Astrocyte (in vitro differentiated cells and primary cell): ENCODE results near the gene GRM5. TPM values are rescaled to one million over a fixed set of nuclear protein-coding genes. Genes with fewer than 3 reads are reported as not detected.

ENCODE experiments used
- DNase-seq: peaks from one replicate; pipeline ENCODE4 v3.0.0-alpha.2; 2010; ENCODE audit warnings: low read depth
- FAIRE-seq: peaks from 2 replicates; lab custom pipeline; 2011; peaks lifted over from hg19 to GRCh38; lab: Jason Lieb, UNC
- H2AFZ ChIP-seq: 2 replicates; pipeline ENCODE4 v1.6.0; 2012; ENCODE audit warnings: low read depth, low read length, inconsistent platforms
- H3K27ac ChIP-seq: 2 replicates; pipeline ENCODE4 v1.5.1; 2011; ENCODE audit warnings: low read depth, low read length, inconsistent platforms
- H3K27me3 ChIP-seq: 2 replicates; pipeline ENCODE4 v1.6.0; 2011; ENCODE audit warnings: low read length, inconsistent platforms; ENCODE audit not compliant: insufficient read depth
- H3K36me3 ChIP-seq: 2 replicates; pipeline ENCODE4 v1.5.1; 2011; ENCODE audit warnings: low read length, inconsistent platforms; ENCODE audit not compliant: insufficient read depth
- H3K4me1 ChIP-seq: 2 replicates; pipeline ENCODE4 v1.5.1; 2011; ENCODE audit warnings: low read length, inconsistent platforms; ENCODE audit not compliant: insufficient read depth
- H3K4me2 ChIP-seq: 2 replicates; pipeline ENCODE4 v1.6.0; 2012; ENCODE audit warnings: low read length, inconsistent platforms
- H3K4me3 ChIP-seq: 2 replicates; pipeline ENCODE4 v1.5.1; 2011; ENCODE audit warnings: low read depth, mild to moderate bottlenecking, low read length, inconsistent platforms; ENCODE audit not compliant: insufficient read depth
- H3K79me2 ChIP-seq: 2 replicates; pipeline ENCODE4 v1.6.0; 2012; ENCODE audit warnings: mild to moderate bottlenecking, low read length, inconsistent platforms; ENCODE audit not compliant: insufficient read depth
- H3K9ac ChIP-seq: 2 replicates; pipeline ENCODE4 v1.6.0; 2012; ENCODE audit warnings: mild to moderate bottlenecking, low read length, inconsistent platforms
- H3K9me3 ChIP-seq: 2 replicates; pipeline ENCODE4 v1.5.1; 2012; ENCODE audit warnings: low read depth, mild to moderate bottlenecking, low read length, inconsistent platforms; ENCODE audit not compliant: insufficient read depth
- H4K20me1 ChIP-seq: 2 replicates; pipeline ENCODE4 v1.6.0; 2012; ENCODE audit warnings: low read length, inconsistent platforms; ENCODE audit not compliant: insufficient read depth
- H3K27ac Mint-ChIP-seq: one replicate; pipeline ENCODE4 v1.8.0; 2021; ENCODE audit warnings: mild to moderate bottlenecking, mixed read lengths; ENCODE audit not compliant: unreplicated experiment
- H3K27me3 Mint-ChIP-seq: one replicate; pipeline ENCODE4 v1.8.0; 2021; ENCODE audit warnings: low read depth, mixed read lengths; ENCODE audit not compliant: unreplicated experiment
- H3K36me3 Mint-ChIP-seq: one replicate; pipeline ENCODE4 v1.8.0; 2021; ENCODE audit warnings: low read depth, mixed read lengths; ENCODE audit not compliant: unreplicated experiment
- H3K4me1 Mint-ChIP-seq: one replicate; pipeline ENCODE4 v1.8.0; 2021; ENCODE audit warnings: low read depth, mixed read lengths; ENCODE audit not compliant: unreplicated experiment
- H3K4me3 Mint-ChIP-seq: one replicate; pipeline ENCODE4 v1.8.0; 2021; ENCODE audit warnings: mild to moderate bottlenecking, moderate library complexity, mixed read lengths; ENCODE audit not compliant: unreplicated experiment
- H3K9me3 Mint-ChIP-seq: one replicate; pipeline ENCODE4 v1.8.0; 2021; ENCODE audit warnings: mild to moderate bottlenecking, mixed read lengths; ENCODE audit not compliant: unreplicated experiment
- EZH2 ChIP-seq: IDR thresholded peaks from 2 replicates; pipeline ENCODE4 v1.6.1; 2012; ENCODE audit warnings: mild to moderate bottlenecking, low read length, inconsistent platforms; ENCODE audit not compliant: insufficient read depth
- total RNA-seq: library from RNA; stranded (reverse); gene quantifications from 2 replicates; pipeline ENCODE4 v1.2.1, GENCODE V29; 2021
- TF ChIP-seq, protein P1 (sequence below): IDR thresholded peaks from 2 replicates; pipeline ENCODE4 v1.5.1; 2011; ENCODE audit warnings: low read depth, mild to moderate bottlenecking, inconsistent platforms, low read length, moderate library complexity; ENCODE audit not compliant: insufficient read depth

The GRM5 gene
- total RNA-seq, 1 donor from 2014 or later, result 0.30 TPM

DNA sequence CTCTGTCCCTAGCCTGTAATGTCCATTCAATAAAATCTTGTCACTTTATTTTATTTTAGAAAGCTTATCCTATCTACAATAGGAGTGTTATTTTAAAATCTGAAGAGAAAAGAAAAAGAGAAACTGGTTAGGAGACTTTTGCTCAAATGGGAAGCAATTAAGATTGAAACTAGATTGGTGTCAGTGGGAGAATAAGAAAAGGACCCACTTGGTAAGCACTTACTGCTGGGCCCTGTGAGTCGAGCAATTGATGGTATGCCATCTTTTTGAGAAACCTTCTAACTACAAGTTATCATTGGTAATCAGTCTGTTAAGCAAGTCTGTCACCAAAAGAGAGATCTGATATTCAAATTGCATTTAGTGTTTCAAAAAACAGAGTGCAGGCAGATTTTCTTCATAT is 258.4 kb downstream of the GRM5 start:
- Histone ChIP-seq H3K79me2 (no peaks in the 10 kb centered on the region), H3K4me3 (no peak overlapping the region), H3K9me3 (no peaks in the 10 kb centered on the region), H3K27me3 (no peaks in the 10 kb centered on the region), H3K9ac (no peak overlapping the region), H3K27ac (no peak overlapping the region), H3K4me2 (no peak overlapping the region), H3K36me3 (no peaks in the 10 kb centered on the region), H3K4me1 (no peaks in the 10 kb centered on the region), H4K20me1 (no peaks in the 10 kb centered on the region), H2AFZ (no peak overlapping the region)
- TF ChIP-seq, protein P1, sequence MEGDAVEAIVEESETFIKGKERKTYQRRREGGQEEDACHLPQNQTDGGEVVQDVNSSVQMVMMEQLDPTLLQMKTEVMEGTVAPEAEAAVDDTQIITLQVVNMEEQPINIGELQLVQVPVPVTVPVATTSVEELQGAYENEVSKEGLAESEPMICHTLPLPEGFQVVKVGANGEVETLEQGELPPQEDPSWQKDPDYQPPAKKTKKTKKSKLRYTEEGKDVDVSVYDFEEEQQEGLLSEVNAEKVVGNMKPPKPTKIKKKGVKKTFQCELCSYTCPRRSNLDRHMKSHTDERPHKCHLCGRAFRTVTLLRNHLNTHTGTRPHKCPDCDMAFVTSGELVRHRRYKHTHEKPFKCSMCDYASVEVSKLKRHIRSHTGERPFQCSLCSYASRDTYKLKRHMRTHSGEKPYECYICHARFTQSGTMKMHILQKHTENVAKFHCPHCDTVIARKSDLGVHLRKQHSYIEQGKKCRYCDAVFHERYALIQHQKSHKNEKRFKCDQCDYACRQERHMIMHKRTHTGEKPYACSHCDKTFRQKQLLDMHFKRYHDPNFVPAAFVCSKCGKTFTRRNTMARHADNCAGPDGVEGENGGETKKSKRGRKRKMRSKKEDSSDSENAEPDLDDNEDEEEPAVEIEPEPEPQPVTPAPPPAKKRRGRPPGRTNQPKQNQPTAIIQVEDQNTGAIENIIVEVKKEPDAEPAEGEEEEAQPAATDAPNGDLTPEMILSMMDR, result no peak
- no peak for TF ChIP-seq EZH2
- DNase-seq (no peak), FAIRE-seq (no peak)
- Mint-ChIP-seq H3K4me1 (no peaks in the 10 kb centered on the region), H3K9me3 (no peaks in the 10 kb centered on the region), H3K27me3 (no peaks in the 10 kb centered on the region), H3K4me3 (no peak overlapping the region), H3K27ac (no peak overlapping the region), H3K36me3 (no peaks in the 10 kb centered on the region)

DNA sequence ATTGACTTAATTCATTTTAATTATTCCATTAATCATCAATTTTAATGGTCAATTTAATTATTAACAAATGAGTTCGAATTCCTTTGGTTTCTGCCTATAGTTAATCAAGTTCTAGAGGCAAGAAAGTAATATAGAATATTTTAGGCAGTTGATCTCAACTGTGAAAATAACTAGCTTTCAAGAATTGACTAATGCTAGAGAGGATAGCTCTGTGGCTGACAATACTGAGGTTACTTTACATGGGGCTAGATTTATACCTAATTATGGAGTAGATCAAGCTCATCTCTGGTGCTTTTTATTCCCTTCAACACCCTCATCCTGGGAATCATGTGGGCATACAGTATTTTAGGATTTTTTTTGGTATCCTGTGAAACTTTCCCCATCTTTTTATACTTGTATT is 259.4 kb downstream of the GRM5 start:
- Mint-ChIP-seq H3K27ac (no peak overlapping the region), H3K4me1 (no peaks in the 10 kb centered on the region), H3K4me3 (no peak overlapping the region), H3K9me3 (no peaks in the 10 kb centered on the region), H3K27me3 (no peaks in the 10 kb centered on the region), H3K36me3 (no peaks in the 10 kb centered on the region)
- no peak overlapping the region for H3K27ac ChIP-seq
- H3K79me2 ChIP-seq, result no peaks in the 10 kb centered on the region
- H4K20me1 ChIP-seq, result no peaks in the 10 kb centered on the region
- H2AFZ ChIP-seq, result no peak overlapping the region
- H3K9ac ChIP-seq, result no peak overlapping the region
- no peaks in the 10 kb centered on the region for H3K36me3 ChIP-seq
- no peak overlapping the region for H3K4me3 ChIP-seq
- H3K4me1 ChIP-seq, result no peaks in the 10 kb centered on the region
- DNase-seq (no peak), FAIRE-seq (no peak)
- TF ChIP-seq, protein P1, result no peak
- no peak for TF ChIP-seq EZH2
- no peaks in the 10 kb centered on the region for H3K27me3 ChIP-seq
- no peak overlapping the region for H3K4me2 ChIP-seq
- H3K9me3 ChIP-seq, result no peaks in the 10 kb centered on the region

DNA sequence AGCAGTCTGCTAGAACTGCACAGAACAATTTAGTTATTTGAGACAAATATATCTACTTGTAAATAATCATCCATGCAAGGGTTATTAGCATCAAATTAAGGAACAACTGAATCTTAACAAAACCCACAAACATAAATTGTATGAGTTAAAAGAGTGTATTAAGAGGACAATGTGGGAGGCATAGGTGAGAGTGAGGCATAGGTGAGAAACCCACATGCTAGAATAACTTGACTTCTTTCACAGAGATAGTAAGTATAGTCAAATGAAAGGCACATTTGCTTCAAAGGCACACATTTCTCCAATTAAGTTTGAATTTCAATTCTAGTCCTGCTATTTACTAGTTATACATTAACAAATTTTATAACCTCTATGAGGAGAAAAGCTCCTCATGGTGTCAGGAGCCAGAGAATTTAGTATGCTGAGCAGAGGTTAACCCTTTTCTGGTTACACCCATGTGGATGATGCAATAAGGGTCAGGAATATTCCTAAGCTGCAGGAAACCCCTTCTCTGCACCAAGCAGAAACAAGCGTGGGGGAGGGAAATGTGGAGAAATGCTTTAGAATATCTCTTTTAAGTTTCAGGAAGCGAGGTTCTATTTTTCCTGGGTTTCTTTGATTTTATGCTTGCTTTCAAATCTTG is 264.2 kb downstream of the GRM5 start:
- H3K36me3 Mint-ChIP-seq, result no peaks in the 10 kb centered on the region
- no peak for TF ChIP-seq EZH2
- TF ChIP-seq, protein P1, result no peak
- no peaks in the 10 kb centered on the region for H3K4me1 Mint-ChIP-seq
- H2AFZ ChIP-seq, result no peak overlapping the region
- H3K4me3 ChIP-seq, result no peak overlapping the region
- H3K79me2 ChIP-seq, result no peaks in the 10 kb centered on the region
- no peak overlapping the region for H3K27ac ChIP-seq
- H3K9me3 ChIP-seq, result no peaks in the 10 kb centered on the region
- H3K36me3 ChIP-seq, result no peaks in the 10 kb centered on the region
- DNase-seq (no peak), FAIRE-seq (no peak)
- H3K4me3 Mint-ChIP-seq, result no peak overlapping the region
- H3K27ac Mint-ChIP-seq, result no peak overlapping the region
- no peaks in the 10 kb centered on the region for H4K20me1 ChIP-seq
- no peaks in the 10 kb centered on the region for H3K4me1 ChIP-seq
- no peaks in the 10 kb centered on the region for H3K9me3 Mint-ChIP-seq
- H3K27me3 Mint-ChIP-seq, result no peaks in the 10 kb centered on the region
- no peaks in the 10 kb centered on the region for H3K27me3 ChIP-seq
- H3K4me2 ChIP-seq, result no peak overlapping the region
- no peak overlapping the region for H3K9ac ChIP-seq
